Adrenal gland (tissue), 5 donors: Measurements from ENCODE around the gene DST.

ENCODE experiments used
- POLR2A ChIP-seq, 2 donors: fragments of 450-650 bp; IDR thresholded peaks; one replicate each; pipeline ENCODE4 v1.6.1; 2017; ENCODE audit warnings: antibody characterized with exemption in 2 of 2, mild to moderate bottlenecking in 2 of 2, moderate library complexity in 1 of 2
- TF ChIP-seq, protein P1 (sequence below), 6 experiments: fragments of 450-650 bp in 4 of 6; fragments of 200-600 bp in 2 of 6; sonication (generic) in 1 of 6; IDR thresholded peaks; 1 replicate in 5 of 6; 2 replicates in 1 of 6; pipeline versions ENCODE4 v1.5.1 to v1.8.0; 2016 to 2021; ENCODE audit warnings: antibody characterized with exemption in 6 of 6, mild to moderate bottlenecking in 2 of 6, moderate library complexity in 1 of 6
- donor health status: DM: no; HTN: no; CAD: no.

DNA sequence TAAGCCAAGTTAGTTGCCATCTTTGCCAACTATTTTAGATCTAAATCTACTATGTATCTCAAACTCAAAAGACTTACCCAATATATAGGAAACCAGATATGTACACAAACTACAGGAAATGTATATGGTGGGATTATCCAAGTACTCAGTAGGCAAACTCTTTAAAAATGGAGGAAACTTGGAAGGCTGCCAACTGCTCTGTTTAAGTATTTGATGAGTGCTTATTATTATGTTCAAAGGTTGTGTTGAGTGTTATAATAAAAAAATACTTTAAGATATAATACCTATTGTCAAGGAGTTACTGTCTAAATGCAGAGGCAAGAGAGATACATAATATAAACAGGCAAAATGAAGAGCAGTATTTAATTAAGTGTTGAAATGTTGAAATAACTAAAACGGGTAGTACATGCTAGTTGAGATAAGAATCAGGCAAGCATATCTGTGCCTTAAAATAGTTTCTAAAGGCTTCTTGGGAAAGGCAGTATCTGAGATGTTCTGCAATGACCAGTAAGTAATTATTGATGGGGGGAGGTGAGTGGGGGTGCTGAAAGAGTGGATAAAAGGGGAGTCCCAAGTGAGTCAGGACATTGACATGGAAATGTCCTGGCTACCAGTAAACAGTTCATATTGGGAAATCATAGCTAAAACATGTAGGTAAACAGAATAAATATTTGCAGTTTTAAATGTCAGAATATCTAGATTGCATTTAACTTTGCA, 6.5 kb upstream of the DST start:
- TF ChIP-seq, protein P1, sequence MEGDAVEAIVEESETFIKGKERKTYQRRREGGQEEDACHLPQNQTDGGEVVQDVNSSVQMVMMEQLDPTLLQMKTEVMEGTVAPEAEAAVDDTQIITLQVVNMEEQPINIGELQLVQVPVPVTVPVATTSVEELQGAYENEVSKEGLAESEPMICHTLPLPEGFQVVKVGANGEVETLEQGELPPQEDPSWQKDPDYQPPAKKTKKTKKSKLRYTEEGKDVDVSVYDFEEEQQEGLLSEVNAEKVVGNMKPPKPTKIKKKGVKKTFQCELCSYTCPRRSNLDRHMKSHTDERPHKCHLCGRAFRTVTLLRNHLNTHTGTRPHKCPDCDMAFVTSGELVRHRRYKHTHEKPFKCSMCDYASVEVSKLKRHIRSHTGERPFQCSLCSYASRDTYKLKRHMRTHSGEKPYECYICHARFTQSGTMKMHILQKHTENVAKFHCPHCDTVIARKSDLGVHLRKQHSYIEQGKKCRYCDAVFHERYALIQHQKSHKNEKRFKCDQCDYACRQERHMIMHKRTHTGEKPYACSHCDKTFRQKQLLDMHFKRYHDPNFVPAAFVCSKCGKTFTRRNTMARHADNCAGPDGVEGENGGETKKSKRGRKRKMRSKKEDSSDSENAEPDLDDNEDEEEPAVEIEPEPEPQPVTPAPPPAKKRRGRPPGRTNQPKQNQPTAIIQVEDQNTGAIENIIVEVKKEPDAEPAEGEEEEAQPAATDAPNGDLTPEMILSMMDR (IDR thresholded peaks at IDR 0.05), result no peak
- no peak for TF ChIP-seq POLR2A (IDR thresholded peaks at IDR 0.05)
